Measurements from ENCODE around the gene TPBGL.
A peak's percentile ranks its signal among the peaks of the same experiment; 100 is the strongest.

TPBGL gene

GRCh38 chr11:75214411-75214821, 26.2 kb upstream of the TPBGL start:
- no peak for DNase-seq

- no peak for DNase-seq
Measured at GRCh38 chr11:75214843-75215242, 25.7 kb upstream of the TPBGL start.

- no peak for DNase-seq
Measured at GRCh38 chr11:75219869-75220268, 20.7 kb upstream of the TPBGL start.

DNA sequence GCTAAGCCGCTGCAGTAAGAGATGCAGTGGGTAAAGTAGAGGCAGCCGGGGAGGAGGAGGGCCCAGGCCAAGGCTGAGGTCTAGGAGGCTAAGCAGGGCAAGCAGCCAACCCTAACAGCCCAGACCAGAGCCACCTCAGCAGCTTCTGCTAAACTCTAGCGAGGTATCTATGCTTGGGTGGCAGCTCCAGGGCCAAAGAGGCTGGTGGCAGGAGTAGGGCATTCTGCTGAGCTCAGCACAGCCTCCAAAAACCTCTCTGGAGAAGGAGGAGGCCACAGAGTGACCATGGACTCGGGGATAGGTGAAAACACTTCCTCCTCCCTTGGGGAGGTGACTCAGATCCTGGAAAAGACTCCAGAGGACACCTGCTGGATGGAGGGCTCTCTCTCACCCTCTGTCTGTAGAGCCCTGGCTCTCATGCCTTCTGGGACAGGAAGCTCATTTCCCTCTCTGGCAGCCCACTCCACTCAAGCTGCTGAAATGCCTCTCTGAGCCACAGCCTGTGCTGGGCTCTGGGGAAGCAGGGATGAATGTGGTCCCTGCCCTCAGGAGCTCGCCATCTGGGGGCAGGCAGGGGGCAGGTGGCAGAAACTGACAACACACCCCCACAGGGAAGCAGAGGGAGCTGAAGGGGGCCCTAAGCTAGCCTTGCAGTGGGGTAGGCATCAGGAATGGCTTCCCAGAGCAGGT, 16.5 kb upstream of the TPBGL start:
- no peak for DNase-seq

- DNase-seq: no peak
Measured at GRCh38 chr11:75225794-75226193, 14.8 kb upstream of the TPBGL start.

GRCh38 chr11:75229466-75229865, 11.1 kb upstream of the TPBGL start:
- no peak for DNase-seq

DNA sequence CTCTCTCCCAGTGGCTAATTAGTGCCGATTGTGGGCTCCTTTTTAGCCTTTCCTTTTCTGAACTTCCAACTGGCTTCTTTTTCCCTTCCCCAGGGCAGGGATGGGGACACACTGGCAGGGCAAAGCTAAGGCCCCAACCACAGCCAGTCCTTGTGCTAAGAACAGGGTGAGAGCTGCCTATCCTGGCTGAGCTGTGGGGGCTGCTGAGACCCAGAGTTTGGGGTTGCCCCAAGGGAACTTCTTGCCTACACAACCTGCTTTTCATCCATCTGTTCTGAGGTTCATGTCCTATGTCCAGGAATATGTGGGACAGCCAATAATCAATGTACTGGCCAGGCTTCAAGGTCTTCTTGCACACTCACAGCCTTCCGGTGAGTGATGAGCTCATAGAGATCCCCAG, 10.0 kb upstream of the TPBGL start:
- DNase-seq: no peak

- no peak for DNase-seq
Measured at GRCh38 chr11:75233754-75234172, 6.8 kb upstream of the TPBGL start.

DNA sequence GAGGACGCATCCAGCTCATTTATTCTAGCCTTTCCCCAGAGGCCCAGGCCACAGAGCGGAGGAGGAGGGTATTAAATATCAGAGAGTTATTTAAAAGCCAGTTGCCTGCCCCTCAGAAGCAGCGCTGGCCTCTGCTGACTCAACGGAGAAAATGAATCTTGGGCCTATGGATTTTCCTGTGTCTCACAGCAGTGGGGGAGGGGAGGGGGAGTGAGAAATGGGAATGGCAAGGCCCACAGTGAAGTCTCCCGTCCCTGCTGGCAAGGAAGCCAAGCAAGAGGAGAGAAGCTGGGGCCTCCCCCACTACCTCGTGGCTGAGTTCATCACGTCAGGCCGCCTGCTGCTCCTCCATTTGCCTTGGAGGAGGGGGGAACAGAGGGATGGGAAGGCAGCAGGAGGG, 4.5 kb upstream of the TPBGL start:
- DNase-seq: no peak

DNA sequence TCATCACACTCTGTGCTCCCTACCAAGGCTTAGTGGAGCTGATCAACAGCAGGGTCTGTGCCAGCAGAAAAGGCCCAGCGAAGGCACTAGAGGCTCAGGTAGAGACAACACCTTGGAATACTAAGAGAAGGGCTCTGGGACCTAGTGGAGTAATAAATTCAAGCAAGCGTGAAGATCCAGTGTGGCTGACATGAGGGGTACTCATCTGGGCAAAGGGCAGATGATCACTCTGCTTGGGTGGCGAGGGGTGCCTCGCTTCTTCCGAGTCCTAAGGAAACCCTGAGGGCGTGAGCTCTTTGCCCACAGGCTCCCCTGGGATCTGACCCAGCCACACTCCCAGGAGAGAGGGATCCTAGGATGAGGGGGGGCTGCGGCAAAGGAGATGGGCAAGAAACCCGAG, 3.5 kb upstream of the TPBGL start:
- DNase-seq: no peak

DNA sequence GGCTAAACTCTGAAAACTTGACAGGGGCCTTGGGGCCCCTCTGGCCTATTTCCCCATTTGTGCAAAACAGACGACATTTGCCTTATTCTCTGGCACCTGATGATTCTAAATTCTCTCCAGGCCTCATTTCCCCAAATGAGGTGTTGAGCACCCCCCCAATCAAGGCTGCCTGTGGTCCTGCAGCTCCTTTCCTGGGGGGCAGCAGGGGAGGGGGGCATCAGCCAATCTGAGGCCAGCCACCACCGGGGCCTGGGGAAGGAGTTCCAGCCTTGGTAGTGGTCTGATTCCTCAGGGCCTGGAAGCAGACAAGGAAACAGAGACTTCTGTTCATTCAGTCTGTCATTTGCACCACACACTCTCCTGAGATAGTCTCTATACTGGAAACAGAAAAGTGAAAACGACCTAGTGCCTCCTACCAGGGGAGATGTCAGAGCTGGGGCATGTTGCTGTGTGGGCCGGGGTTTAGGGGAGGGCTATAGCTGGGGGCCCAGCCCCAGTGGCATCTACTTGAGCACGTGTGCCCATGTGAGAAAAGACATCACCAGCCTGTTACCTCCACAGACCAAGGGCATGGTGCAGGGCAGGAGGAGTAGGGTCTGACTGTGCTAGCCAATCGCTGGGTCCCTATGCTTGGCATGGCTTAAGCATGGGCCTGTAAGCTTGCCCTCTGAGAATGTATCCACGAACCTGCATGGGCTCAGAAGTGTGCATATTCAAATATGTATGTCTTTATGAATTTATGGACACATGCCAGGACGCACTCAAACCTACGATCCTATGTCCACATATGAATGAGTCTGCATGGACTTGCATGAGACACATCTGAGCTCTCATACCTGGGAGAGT, 1.8 kb upstream of the TPBGL start:
- DNase-seq: no peak

DNA sequence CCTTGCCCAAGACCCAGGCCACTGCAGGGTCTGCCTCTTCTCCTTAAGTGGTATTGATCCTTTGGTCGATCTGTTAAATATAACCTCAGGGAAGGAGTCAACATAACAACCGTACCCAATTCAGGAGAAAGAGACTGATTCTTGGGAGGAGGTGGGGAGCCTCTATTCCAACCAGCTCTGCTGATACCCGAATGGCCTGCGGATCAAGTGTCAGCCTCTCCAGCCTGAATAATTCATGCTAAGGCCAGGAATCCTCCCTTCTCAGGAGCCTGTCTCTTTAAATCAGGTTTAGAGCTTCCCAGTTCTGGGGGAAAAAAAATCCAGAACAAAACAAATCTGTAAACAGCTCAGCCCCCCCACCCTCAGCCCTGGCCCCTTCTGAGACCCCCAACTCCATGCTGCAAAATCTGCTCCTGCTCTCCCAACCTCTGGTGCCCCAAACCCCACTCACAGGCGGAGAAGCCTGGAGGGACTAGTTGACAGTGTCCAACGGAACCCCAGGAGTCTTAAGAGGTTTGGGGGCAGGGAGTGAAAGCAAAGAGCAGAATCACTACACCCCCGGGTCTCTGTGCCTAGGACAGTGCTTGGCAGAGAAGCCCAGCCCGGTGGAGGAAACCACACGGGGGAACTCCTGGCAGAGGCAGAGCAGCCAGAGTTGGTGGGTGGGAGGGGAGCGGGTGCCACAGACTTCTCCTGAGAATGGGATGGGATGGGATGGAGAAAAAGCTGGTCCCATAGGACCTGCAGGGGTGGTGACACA, 863 bp upstream of the TPBGL start:
- no peak for DNase-seq

- DNase-seq: peak; percentile 91
Measured at GRCh38 chr11:75241036-75241905, 697 bp downstream of the TPBGL start.

GRCh38 chr11:75241906-75242644, 1.5 kb downstream of the TPBGL start:
- DNase-seq: no peak

- no peak for DNase-seq
Measured at GRCh38 chr11:75242722-75243600, 2.4 kb downstream of the TPBGL start.

DNA sequence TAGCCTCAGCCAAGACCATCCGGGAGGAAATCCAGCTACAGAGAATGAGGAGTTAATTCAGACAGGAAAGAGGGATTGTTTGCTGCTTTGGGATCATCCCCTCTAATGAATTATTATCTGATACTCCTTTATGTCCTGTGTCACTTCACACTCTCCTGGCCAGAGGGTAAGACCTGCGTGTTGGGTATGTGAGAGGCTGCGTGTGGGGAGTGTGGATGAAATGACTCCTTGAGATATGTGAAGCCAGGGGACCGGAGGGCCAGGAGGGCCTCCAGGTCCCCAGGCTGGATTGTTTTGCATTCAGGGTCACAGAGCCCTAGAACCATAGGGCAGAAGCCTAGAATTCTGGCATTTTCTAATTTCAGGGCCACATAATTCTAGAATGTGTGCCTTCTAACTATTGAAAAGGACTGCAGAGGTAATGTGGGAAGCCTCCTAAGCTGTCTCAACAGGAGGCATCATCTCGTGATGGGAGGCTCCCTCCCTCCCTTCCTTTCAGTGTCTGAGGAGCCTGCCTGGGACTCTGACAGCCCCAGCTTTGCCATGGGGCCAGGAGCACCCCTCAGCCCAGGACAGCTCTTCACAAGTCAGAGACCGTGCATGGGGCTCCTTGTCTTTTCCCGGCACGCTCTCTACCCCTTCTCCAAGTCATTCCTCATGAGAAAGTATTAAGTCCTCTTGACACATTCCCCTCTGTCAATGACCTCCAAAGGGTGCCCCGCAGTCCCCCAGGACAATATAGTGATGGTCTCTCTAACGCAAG, 3.7 kb downstream of the TPBGL start:
- DNase-seq: no peak

DNA sequence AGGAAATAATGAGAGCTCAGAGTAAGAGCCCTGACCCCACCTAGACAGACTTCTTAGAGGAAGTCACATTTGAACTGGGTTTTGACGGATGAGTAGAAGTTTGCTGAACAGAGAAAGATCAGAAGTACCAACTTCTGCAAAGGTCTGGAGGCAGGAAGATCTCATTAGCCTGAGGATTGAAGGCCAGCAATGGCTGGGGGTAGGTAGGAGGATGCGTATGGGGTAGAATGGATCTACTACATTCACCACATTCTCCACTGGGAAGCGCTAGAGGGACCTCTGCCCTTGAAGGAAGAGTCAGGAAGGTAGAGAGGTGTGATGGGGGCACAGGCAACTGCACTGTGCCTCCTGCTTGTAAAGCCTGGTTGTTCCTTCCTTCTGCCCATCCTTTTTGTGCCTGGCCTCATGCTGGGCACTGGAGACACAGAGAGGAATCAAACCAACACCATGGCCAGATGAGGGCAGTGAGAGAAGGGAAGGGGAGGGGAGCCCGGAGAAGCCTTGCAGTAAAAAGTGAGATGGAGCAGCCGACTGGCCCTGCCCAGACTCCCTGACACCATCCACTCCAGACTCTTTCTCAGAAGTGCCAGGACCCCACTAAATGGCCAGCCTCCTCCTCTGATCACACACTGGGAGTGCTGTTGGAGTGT, 4.9 kb downstream of the TPBGL start:
- no peak for DNase-seq

DNA sequence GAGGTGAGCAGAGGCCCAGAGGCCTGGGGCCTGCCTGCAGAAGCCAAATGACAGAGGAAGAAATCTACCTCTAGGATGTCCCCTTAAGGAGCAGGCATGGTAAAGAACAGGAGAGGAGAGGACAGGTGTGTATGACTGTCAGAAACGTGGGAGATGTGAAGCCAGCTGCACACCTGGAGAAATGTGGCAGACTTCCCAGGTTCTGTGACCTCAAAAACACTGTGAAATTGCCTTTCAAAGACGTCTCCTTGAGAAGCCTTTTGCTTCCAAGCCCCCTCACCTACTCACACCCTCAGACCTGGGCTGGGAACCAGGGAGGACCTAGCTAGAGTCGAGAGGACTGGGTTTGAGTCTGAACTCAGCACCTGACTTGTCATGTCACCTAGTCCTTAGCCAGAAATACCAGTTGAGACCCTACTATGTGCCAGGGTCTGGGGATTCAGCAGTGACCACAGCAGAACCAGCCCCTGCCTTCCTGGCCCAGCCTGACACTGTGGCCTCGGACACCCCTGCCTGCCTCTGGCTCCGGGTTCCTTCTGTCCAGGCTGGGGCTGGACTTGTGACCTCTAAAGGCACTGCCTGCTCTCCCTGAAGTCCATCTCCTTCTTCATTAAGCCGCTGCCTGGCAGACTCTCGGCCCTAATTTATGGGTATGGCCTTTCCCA, 5.6 kb downstream of the TPBGL start:
- no peak for DNase-seq
